ENCODE results near the gene MUC21.
"Not testable (repeated sequence)": the region's sequence is repeated elsewhere in the genome, so short reads cannot be mapped to it uniquely, and the experiment has no call there.

MUC21 gene

DNA sequence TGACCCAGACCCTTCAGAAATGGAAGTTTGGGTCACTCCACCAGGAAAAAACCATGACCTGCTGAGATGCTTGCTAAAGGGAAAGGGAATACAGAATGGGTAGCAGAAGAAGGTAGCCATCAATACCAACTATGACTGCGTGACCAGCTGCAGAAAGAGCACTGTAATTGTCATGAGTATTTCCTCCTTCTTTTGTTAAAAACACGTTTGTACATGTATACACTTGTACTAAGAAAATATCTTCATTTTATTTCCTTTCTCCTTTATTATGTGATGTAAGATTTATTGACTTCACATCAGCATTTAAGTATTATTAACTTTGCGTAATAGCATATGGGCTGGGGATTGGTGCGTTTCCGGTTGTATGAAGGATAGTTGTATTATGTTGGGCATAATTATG is 12.6 kb upstream of the MUC21 start:
- no peak for DNase-seq

DNA sequence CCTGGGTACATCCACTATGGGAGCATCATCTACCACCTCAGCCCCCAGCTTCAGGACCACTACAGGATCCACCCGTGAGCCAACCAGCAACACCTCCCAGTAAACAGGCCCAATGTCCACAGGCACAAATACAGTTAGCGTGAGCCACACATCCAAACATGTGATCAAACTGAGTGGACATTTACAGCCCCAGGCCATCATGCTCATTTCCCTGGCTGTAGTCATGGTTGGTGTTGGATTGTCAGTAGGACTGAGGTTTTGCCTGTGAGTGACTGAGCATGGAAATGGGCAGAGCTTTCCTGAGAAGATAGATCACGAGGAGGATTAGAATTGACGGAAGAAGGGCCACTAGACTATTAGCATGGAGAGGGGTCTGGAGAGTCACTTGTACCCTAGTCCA is 10.7 kb upstream of the MUC21 start:
- DNase-seq, result no peak

DNA sequence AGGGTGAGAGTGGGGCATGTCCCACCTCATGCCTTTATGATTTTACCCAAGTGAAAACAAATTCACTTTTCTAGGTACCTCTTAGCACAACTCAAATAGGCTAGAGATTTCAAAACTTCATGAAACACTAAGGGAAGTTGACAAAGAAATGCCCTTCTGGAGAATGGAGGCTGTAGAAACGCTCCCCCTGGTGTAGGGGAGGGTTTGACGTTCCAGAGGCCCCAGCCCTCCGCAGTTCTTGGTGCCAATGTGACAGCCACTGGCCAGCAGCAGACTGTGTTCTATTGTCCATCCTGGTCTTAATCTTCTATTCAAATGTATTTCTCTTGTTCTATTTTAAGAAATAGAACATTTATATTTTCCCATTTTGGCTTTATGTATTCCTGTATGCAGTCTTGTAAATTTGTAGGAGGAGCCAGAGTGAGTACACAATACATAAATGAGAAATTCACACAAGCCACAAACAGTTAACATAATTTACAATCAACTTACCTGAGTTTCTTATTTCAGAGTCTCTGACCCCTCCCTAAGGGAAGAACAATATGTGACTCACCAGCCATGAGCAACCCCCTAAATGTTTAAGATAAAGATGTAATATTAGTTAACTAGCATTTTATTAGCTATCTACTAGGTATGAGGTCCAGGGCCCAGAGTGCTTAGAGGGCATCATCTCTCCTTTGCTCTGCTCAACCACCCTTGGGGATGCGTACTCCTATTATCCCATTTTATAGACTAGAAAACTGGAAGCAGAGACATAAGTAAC is 8.8 kb upstream of the MUC21 start:
- no peak for DNase-seq

DNA sequence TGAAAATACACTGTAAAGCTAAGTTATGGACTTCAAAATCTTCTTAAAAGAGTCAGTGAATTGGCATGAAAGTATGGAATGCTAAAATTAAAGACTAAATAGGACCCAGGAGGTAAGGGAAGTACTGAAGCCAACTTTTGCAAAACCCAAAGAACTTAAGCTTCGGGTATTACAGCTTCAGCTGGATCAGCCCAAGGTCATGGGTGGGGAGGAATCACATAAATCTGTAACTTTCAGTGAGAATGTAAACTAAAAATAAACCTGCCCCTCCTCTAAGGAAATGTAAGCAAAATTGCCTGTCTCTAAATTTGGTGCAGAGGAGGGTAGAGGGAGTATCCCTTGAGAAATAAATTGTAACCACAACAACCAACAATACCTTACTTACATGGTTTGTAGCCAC is 4.4 kb upstream of the MUC21 start:
- DNase-seq, result no peak

DNA sequence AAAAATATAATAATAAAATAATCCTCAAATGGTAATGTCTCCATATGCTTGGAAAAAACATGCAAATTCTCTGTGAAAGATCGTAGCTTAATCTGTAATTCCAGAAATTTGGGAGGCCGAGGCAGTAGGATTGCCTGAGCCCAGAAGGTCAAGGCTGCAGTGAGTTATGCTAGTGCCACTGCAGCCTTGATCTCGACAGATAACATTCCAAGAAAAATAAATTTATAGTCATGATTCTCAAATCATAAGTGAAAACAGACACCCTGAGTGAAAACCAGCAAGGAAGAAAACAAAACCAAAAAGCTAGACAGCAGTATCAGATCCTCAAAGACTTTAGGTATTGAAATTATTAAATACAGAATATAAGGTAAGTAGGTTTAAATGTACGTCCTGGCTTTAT is 3.8 kb upstream of the MUC21 start:
- DNase-seq, result no peak

DNA sequence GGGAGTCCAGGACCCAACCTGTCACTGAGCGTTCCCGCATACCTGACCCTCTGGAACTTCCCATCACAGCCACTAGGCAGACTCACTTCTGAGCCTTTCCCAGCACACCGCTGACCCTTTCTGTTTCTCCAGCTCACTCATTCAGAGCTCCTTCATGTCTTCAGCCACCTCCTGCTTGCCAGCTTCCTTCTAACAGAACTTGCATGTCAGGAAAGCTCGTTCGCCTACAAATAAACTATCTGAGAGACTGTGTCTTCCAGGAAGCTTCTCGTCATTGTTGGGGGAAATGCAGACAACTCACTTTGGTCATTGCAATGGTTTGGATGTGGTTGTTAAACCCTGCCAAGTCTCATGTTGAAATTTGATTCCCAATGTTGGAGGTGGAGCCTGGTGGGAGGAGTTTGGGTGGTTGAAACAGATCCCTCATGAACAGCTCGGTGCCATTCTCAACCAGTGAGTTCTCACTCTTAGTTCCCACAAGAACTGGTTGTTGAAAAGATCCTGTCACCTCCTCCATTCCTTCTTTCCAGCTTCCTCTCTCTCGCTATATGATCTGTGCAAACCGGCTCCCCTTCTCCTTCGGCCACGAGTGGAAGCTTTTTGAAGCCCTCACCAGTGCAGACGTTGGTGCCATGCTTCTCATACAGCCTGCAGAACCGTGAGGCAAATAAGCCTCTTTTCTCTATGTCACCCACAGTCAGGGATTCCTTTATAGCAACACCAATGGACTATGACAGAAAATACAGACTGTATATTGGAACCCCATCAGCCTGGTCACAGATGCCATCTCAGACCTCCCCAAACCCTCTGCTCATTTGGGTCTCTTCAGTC is 1.4 kb upstream of the MUC21 start:
- DNase-seq, result no peak

DNA sequence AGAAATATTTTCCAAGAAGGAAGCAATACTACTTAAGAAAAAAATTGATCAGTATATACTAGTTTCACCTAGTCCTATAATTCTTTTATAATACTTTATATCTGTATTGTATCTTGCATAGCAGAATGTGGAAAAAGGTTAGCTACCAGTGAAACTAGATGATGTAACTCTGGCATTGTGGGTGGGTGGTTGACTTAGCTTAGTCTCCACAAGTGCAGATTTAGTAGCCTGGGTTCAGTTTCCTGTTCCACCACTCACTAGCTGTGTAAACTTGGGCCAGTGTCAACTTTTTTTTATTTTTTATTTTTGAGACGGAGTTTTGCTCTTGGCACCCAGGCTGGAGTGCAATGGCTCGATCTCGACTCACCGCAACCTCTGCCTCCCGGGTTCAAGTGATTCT is 2.0 kb downstream of the MUC21 start:
- DNase-seq, result no peak

DNA sequence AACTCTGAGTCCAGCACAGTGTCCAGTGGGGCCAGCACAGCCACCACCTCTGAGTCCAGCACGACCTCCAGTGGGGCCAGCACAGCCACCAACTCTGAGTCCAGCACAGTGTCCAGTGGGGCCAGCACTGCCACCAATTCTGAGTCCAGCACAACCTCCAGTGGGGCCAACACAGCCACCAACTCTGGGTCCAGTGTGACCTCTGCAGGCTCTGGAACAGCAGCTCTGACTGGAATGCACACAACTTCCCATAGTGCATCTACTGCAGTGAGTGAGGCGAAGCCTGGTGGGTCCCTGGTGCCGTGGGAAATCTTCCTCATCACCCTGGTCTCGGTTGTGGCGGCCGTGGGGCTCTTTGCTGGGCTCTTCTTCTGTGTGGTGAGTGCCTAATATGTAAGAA is 3.8 kb downstream of the MUC21 start:
- no peak for DNase-seq

DNA sequence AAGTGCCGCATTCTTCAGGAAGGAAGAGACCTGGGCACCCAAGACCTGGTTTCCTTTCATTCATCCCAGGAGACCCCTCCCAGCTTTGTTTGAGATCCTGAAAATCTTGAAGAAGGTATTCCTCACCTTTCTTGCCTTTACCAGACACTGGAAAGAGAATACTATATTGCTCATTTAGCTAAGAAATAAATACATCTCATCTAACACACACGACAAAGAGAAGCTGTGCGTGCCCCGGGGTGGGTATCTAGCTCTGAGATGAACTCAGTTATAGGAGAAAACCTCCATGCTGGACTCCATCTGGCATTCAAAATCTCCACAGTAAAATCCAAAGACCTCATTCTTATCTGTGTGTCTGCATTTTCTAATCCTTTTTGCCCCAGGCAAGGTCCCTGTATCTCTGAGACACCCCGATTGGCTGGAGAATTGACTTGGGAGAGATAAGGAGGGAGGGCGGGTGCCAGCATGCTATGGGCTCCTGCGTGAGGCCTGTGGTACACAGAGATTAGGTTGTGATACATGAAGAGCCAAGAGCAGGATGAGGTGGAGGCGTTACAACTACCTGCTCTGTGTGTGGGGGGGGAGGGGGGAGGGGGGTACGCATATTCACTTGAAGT is 4.8 kb downstream of the MUC21 start:
- DNase-seq, result no peak

DNA sequence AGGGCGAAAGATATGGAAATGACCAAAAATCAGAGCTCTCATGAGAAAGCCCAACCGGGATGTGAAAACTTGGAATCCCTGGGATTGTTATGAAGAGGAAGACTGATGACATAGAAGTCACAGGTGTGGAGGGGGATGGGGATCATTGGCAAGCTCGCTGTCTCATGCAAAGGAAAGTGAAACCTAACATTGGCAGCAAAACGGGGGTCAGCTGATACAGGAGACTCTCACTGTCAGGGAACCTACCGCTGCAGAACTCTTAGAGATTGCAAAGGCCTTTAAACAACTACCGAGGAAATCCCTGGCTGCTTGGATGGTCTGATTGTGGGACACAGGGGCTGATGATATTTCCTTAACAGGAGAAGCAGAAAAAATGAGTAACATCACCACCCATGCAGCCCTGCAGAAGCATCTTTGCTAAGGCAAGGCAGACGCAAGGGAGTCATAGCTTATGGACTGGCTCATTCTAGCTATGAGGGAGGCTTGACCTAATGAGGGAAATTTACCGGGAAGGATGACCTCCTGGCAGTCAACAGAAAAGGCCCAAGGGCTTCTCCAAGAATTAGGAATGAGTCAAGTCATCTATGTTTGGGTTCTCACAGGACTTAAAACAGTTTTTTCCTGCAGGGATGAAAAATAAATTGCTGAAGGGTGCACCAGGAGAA is 7.0 kb downstream of the MUC21 start:
- DNase-seq, result no peak

DNA sequence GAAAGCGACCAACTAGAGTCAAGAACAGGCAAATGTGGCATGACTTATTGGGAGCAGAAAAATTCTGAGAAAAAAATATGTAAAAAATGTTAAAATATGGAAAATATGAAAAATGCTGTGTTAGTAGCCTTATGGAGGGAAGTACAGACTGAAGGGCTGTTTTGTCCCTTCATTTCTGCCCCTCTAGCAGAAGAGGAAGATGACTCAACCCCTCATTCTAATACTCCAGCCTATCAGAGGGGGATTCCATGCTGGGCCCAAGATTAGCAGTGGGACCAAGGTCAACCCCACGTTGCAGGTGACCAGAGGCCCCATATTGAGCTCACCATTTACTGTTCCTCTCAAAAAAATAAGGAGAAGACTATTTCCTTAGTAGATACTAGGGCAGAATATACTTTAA is 8.4 kb downstream of the MUC21 start:
- DNase-seq, result no peak

DNA sequence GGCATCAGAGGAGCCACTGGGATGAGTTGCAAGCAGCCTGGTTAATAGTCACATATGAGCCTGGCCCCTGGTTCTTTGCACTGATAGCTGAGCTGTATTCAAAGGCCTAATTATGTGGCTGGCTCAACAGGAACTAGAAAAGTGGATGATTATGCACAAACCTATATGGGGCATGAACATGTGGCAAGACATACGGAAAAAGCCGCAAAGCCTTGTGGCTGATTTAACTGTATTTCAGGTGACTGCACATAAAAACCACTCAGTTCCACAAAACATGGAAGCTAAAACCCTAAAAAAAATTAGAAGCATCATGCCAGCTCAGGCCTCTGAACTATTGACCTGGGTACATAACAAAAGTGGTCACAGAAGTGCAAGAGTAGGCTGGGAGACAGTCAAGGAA is 13.8 kb downstream of the MUC21 start:
- DNase-seq, result no peak

DNA sequence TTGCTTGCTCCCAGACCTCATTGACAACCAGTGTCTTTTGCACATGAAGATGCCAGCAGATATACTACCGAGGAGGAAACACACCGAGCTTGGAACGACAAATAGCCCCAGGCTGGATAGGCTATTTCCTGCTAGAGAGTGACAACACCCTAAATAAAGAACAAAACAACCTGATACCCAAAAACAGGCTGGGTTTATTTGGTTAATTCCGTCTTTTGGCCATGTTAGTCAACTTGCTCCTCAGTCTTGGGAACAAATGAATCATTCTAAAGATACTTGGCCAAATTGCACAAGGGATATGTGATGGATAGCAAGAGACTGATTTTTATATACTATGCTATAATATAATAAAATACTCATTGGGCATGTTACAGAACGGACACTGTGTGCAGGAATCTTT is 15.3 kb downstream of the MUC21 start:
- DNase-seq, result no peak

DNA sequence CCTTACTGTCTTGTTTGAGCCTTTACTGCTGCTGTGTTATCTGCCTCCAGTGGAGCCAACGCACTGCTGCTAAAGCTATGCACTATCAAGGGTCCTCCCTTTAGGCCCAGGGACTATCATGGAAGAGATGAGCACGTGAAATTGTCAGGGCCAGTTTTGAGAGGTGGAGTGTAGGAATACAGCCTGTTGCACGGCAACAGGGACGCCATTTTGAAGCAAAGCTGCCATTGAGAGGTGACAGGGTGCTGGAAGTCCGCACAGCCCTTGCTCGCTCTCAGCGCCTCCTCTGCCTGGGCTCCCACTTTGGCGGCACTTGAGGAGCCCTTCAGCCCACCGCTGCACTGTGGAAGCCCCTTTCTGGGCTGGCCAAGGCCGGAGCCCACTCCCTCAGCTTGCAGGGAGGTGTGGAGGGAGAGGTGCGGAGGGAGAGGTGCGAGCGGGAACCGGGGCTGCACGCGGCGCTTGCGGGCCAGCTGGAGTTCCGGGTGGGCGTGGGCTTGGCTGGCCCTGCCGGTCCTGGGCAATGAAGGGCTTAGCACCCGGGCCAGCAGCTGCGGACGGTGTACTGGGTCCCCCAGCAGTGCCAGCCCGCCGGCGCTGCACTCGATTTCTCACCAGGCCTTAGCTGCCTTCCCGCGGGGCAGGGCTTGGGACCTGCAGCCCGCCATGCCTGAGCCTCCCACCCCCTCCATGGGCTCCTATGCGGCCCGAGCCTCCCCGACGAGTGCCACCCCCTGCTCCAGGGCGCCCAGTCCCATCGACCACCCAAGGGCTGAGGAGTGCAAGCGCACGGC is 16.7 kb downstream of the MUC21 start:
- DNase-seq, result not testable (repeated sequence)

DNA sequence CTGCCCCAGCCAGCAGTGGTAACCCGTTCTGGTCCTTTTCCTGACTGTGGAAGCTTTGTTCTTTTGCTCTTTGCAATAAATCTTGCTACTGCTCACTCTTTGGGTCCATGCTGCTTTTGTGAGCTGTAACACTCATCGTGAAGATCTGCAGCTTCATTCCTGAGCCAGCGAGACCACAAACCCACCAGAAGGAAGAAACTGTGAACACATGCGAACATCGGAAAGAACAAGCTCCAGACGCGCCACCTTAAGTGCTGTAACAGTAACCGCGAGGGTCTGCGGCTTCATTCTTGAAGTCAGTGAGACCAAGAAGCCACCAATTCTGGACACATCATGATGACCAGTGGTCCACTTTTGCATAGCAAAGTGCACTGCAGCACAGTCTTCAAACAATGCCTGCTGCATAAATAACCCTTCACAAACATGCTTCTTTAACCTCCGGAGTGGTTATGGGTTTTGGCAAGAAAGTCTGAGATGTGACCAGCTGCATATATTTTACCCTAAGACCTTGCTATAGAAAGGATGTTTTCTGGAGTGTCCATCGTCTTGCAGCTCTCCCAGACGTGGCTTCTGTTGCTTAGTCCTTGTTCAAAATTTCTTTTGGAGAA is 17.9 kb downstream of the MUC21 start:
- DNase-seq, result no peak

DNA sequence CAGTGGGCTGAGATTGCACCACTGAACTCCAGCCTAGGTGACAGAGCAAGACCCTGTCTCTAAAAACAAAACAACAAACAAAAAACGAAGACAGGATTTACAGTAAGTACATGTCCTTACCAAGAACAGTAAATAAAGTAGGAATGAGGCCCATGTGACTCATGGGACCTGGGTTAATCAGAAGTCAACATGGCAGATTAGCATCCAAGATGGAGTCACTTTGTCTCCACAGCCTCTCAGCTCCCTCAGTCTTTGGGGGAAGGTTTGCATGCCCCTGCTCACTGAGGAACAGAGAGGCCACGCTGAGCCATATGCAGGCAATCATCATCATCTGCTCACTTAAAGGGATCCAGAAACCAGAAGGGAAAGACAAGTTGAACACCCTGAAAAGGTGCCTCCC is 19.0 kb downstream of the MUC21 start:
- no peak for DNase-seq

DNA sequence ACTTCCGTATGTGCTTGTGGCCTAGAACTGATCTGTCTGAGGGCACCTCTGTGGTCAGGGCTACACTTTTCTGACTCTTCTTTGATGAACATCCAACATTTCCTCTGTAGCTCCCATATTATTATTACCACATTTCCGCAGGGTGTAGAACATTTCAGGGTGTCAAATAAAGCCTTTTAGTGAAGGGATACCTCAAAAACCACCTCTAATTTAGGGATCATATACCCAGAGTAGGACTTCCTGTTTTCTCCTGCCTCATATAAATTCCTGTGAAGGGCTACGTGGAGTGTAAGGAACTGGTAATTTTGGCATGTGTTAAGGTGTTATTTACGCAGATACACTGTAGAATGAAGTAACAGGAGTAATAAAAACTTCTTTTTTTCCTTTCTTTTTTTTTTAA is 21.3 kb downstream of the MUC21 start:
- DNase-seq, result no peak

DNA sequence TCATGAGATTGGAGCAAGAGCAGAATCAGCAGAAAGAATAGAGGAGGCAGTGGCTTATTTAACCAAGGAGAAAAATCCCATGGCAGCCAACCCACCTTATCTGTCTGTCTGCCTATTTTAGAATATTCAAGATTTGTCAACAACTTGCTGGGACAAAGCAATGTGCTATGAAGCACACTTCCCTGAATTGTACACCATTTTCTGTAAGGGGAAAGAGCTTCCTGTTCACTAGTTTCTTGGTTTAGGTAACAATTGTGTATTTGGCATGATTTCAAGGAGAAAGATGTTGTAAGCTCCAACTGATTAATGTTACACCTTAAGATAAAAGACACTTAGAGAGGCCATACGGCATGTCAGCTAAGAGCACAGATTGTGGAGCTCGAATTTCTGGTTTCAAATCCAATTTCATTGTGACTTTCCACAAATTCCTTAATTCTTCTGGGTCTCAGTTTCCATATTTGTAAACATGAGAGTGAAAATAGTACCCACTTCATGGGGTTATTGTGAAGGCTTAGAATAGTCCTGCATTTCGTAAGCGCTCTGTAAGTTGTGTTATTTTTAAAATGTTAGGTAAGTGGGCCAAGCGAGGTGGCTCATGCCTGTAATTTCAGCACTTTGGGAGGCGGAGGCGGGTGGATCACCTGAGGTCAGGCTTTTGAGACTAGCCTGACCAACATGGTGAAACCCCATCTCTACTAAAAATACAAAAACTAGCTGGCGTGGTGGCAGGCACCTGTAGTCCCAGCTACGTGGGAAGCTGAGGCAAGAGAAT is 21.9 kb downstream of the MUC21 start:
- no peak for DNase-seq

DNA sequence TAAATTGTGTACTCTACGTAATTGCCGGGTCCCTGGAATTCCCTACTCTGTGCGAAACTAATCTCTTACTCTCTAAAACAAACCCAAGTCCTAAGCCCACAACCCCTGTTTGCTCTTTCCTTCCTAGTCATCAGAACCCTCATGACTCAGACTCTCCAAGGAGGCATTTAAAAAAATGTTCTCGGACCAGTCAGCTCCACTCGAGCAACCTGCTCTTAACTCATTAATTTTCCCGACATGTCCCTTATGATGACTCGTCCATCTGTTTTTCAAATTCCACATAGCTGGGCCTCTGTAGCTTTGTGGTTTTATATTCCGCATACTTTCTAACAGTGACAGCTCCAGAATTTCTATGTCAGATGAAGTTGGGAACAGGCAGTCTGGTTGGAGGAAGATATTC is 24.2 kb downstream of the MUC21 start:
- DNase-seq, result no peak

DNA sequence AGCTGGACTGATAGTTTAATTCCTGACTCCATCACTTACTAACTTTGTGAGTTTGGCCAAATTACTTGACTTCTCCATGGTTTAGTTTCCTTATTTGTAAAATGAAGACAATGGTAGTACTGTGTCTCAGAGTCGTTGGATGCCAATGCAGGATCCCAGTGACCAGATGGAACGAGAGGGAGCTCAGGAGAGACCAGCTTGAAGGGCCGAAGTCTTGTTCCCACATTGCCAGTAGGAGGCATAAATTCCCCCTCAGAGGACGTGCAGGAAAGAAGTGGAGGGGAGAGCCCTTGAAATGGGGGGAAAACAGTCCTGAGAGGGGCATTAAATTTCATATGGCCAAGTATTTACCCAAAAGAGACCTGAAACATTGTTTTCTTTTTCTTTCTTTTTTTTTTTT is 24.6 kb downstream of the MUC21 start:
- DNase-seq, result no peak

DNA sequence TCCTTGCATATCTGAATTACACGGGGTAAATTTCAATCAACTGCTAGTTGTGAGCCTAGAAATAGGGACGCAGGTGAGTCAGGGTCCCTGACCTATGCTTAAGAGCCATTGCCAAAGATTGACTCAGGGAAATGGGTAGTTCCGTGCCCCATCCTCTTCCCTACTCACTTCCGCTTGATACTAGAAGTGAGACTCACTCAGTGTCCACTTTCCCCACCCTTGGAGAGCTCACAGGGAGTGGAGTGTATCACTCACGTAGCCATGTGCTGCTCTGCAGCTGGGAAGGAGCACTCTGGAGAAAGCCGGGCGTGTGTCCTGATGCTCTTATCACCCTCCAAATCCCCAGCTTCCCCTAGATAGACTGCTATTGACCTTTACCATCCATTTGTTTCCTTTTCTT is 26.2 kb downstream of the MUC21 start:
- DNase-seq, result no peak

Data from activated effector memory CD4-positive, alpha-beta T cell treated with Interleukin-2 at 50 U/mL for 16 hours (primary cell).